GM12878 (cell line): ENCODE measurements around the gene AGMAT. TPM values are rescaled to one million over a fixed set of nuclear protein-coding genes. Genes with fewer than 3 reads are reported as not detected.

Experiments used
- CHD1 ChIP-seq: IDR thresholded peaks from 2 replicates; pipeline ENCODE4 v1.6.1; 2012; ENCODE audit warnings: low read depth, low read length, improper control_type of control experiment
- CHD2 ChIP-seq: IDR thresholded peaks from 2 replicates; pipeline ENCODE4 v1.6.1; 2011; ENCODE audit warnings: low read depth, low read length, improper control_type of control experiment, borderline replicate concordance
- EED ChIP-seq: sonication (generic); IDR thresholded peaks from 2 replicates; pipeline ENCODE4 v1.6.1; 2016; ENCODE audit warnings: antibody characterized with exemption, low read depth
- EGR1 ChIP-seq, 2 experiments: IDR thresholded peaks; 1 replicate in 1 of 2; 2 replicates in 1 of 2; pipeline ENCODE4 v1.6.1; 2011 to 2012; ENCODE audit warnings: low read depth in 2 of 2, low read length in 2 of 2, borderline replicate concordance in 1 of 2, mild to moderate bottlenecking in 1 of 2, moderate library complexity in 1 of 2
- ELK1 ChIP-seq: IDR thresholded peaks from 2 replicates; pipeline ENCODE4 v1.6.1; 2012; ENCODE audit warnings: low read depth, low read length, improper control_type of control experiment
- HDAC2 ChIP-seq: fragments of 200-600 bp; sonication (generic); IDR thresholded peaks from 2 replicates; pipeline ENCODE4 v1.6.1; 2017
- IRF4 ChIP-seq: IDR thresholded peaks from 2 replicates; pipeline ENCODE4 v1.6.1; 2011; ENCODE audit warnings: low read depth, low read length
- JUND ChIP-seq: IDR thresholded peaks from 2 replicates; pipeline ENCODE4 v1.6.1; 2012; ENCODE audit warnings: low read depth, mild to moderate bottlenecking, low read length, improper control_type of control experiment, moderate library complexity
- MTA2 ChIP-seq: fragments of 450-650 bp; IDR thresholded peaks from 2 replicates; pipeline ENCODE4 v1.6.1; 2016; ENCODE audit warnings: low read depth, mild to moderate bottlenecking, moderate library complexity
- MTA3 ChIP-seq: IDR thresholded peaks from 2 replicates; pipeline ENCODE4 v1.6.1; 2012; ENCODE audit warnings: low read length, inconsistent platforms, borderline replicate concordance
- NFYB ChIP-seq: IDR thresholded peaks from 2 replicates; pipeline ENCODE4 v1.6.1; 2011; ENCODE audit warnings: low read depth, mild to moderate bottlenecking, low read length, improper control_type of control experiment, moderate library complexity; ENCODE audit not compliant: insufficient read depth
- POU2F2 ChIP-seq: IDR thresholded peaks from 3 replicates; pipeline ENCODE4 v1.6.1; 2011; ENCODE audit warnings: low read depth, mild to moderate bottlenecking, low read length, borderline replicate concordance
- PRDM15 ChIP-seq: fragments of 450-650 bp; formaldehyde crosslinking; IDR thresholded peaks from 2 replicates; pipeline ENCODE4 v1.4.0; 2020; ENCODE audit warnings: mild to moderate bottlenecking, moderate library complexity
- REST ChIP-seq: IDR thresholded peaks from 2 replicates; pipeline ENCODE4 v1.6.1; 2012; ENCODE audit warnings: mild to moderate bottlenecking, low read depth, low read length
- RFX5 ChIP-seq: IDR thresholded peaks from 2 replicates; pipeline ENCODE4 v1.6.1; 2011; ENCODE audit warnings: low read depth, low read length, improper control_type of control experiment
- SIN3A ChIP-seq: IDR thresholded peaks from 2 replicates; pipeline ENCODE4 v1.6.1; 2012; ENCODE audit warnings: low read depth, low read length, improper control_type of control experiment
- SPI1 ChIP-seq: IDR thresholded peaks from 2 replicates; pipeline ENCODE4 v1.6.1; 2011; ENCODE audit warnings: low read depth, mild to moderate bottlenecking, low read length, moderate library complexity, borderline replicate concordance; ENCODE audit not compliant: insufficient read depth
- TCF7 ChIP-seq: IDR thresholded peaks from 2 replicates; pipeline ENCODE4 v1.6.1; 2014; ENCODE audit warnings: antibody characterized with exemption, borderline replicate concordance
- polyA plus RNA-seq, 11 experiments: library from polyadenylated mRNA; depleted of rRNA in 4 of 11; unstranded in 6 of 11; stranded (reverse) in 5 of 11; fragments of >200 nt; fragmentation: Nextera tagmentation in 4 of 11; fragmentation: Illumina TruSeq in 1 of 11; extraction: Ambion mirVana in 4 of 11; extraction: Trizol in 1 of 11; gene quantifications; 1 replicate in 1 of 11; 2 replicates in 10 of 11; pipeline versions ENCODE4 v1.2.1 to v1.2.3, GENCODE V29; 2011 to 2016; ENCODE audit warnings: inconsistent platforms in 2 of 11, missing spikeins in 2 of 11, low read depth in 1 of 11
- total RNA-seq, 4 experiments: library from RNA; depleted of rRNA in 3 of 4; stranded (reverse); fragments of >200 nt in 3 of 4; fragmentation: Illumina TruSeq in 1 of 4; extraction: Trizol in 1 of 4; gene quantifications; 2 replicates each; pipeline versions ENCODE4 v1.2.1 to v1.2.3, GENCODE V29; 2013 to 2021
- TF ChIP-seq, protein P1 (sequence below): IDR thresholded peaks from 2 replicates; pipeline ENCODE4 v1.6.1; 2011; ENCODE audit warnings: low read depth, mild to moderate bottlenecking, low read length, moderate library complexity, borderline replicate concordance; ENCODE audit errors: extremely low read depth

The AGMAT gene
- total and polyA plus RNA-seq, 10 of the 15 experiments (the other 5 are each of a cell fraction or from before 2014, with no cell fraction given) = 0.47 to 7.9 (median 4.7) TPM

DNA sequence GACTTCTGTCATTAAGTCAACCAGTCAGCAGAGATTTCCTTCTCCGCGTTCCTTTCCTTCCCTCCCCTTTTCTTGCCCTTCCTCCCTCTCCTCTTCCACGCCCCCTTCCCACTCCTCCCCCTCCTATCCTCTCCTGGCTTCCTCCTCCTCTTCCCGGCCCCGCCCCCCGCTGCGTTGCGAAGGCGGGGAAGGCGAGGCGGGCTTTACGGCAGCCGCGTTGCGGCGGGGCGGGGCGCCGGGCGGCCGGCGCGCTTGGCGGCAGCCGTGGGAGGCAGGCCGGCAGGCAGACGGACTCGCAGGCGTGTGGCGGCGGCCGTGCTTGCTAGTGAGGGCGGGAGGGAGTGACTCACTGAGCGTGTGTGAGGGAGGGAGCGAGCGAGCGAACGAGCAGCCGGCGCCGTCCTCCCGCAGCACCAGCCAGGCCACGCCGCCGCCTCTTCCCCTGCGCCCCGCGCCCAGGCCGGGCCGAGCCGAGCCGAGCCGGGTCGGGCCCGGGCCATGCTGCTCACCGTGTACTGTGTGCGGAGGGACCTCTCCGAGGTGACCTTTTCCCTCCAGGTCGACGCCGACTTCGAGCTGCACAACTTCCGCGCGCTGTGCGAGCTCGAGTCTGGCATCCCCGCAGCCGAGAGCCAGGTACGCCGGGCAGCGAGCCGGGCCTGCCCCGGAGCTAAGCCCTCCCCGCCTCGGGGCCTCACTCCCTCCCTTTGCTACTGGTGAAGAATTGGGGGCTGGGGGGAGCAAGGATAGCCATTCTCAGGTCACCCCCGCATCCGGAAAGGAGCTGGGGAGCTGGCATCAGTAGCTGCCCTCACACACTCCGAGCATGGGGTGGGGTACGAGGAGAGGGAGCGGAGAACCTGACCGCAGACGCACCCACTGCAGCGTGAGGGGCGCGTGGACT lies 32.6 kb upstream of the AGMAT start, which contains the start of gene DDI2 (continued):
- TF ChIP-seq, protein P1, sequence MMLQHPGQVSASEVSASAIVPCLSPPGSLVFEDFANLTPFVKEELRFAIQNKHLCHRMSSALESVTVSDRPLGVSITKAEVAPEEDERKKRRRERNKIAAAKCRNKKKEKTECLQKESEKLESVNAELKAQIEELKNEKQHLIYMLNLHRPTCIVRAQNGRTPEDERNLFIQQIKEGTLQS = peak; percentile 76; the same call in 1 of the 2 replicates
- TF ChIP-seq REST (no peak), EED (peak; percentile 69), EGR1 (IDR thresholded peaks at IDR 0.05; ENCODE audit: borderline replicate concordance in 1 of 2, low read depth in 2 of 2, low read length in 2 of 2) (peak in 1 of 2 experiments; percentile 77; a peak in 2 of 3 replicates), RFX5 (no peak), SPI1 (peak; percentile 6; the same call in 1 of the 2 replicates), MTA2 (0 out of 2 replicates have a peak, but pooled peaks have one; percentile 41), POU2F2 (no peak; the same call in 2 of the 3 replicates), TCF7 (no peak), NFYB (peak; percentile 36; the same call in 1 of the 2 replicates), CHD2 (peak; percentile 71), PRDM15 (CRISPR knock-in tag) (no peak), MTA3 (no peak), ELK1 (peak; percentile 38; the same call in 1 of the 2 replicates), CHD1 (no peak), SIN3A (0 out of 2 replicates have a peak, but pooled peaks have one; percentile 29), JUND (0 out of 2 replicates have a peak, but pooled peaks have one; percentile 23), IRF4 (0 out of 2 replicates have a peak, but pooled peaks have one; percentile 10), HDAC2 (no peak)
